Neural progenitor cell (in vitro differentiated cells): ENCODE measurements around the gene RAD51AP1.

Source experiments
- CTCF ChIP-seq: fragments of 200-600 bp; sonication (generic); IDR thresholded peaks from 2 replicates; pipeline ENCODE4 v1.5.1; 2017; ENCODE audit warnings: antibody characterized with exemption, mild to moderate bottlenecking
- EZH2phosphoT487 ChIP-seq: fragments of 200-600 bp; sonication (generic); IDR thresholded peaks from 2 replicates; pipeline ENCODE4 v1.6.1; 2017; ENCODE audit warnings: antibody characterized with exemption

DNA sequence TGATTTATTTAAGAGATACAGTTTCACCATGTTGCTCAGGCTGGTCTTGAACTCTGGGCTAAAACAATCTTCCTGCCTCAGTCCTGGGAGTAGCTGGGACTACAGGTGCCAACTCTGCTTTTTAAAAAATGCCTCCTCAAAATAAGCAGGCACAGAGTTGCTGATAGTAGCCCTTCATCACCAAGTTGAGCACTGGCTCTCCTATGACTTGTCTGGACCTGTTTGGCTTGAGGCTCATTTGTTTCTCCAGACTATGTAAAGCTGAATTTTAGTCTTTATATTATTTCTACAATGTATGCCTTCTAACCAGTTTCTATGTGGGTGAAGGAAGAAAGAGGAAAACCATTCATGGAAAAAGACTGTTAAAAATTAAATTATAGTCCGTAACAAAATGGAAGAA is 39.5 kb upstream of the RAD51AP1 start:
- TF ChIP-seq CTCF (no peak), EZH2phosphoT487 (no peak)
